Naive thymus-derived CD4-positive, alpha-beta T cell (primary cell): ENCODE results near the gene SERPINB5. TPM values are rescaled to one million over a fixed set of nuclear protein-coding genes. Genes with fewer than 3 reads are reported as not detected.
"Not testable (repeated sequence)": the region's sequence is repeated elsewhere in the genome, so short reads cannot be mapped to it uniquely, and the experiment has no call there.

Source experiments
- ATAC-seq: fragments of 150-1000 bp; cut with Tn5 transposase; 2 replicates; pipeline ENCODE4 v1.10.0; 2021; ENCODE audit warnings: mild to moderate bottlenecking, moderate library complexity
- CTCF ChIA-PET: fragments of 350-600 bp; sonication (Branson Sonifier 250); formaldehyde crosslinking; loops from one replicate; lab custom pipeline; 2021; ENCODE audit warnings: antibody characterized with exemption; lab: Charles Lee
- POLR2A ChIA-PET: fragments of 350-600 bp; sonication (Branson Sonifier 250); formaldehyde crosslinking; loops from one replicate; lab custom pipeline; 2021; ENCODE audit warnings: antibody characterized with exemption, inconsistent platforms; lab: Charles Lee
- DNase-seq, 9 donors: peaks; one replicate each; pipeline versions ENCODE4 v3.0.0 to v3.0.0-alpha.2; 2020 to 2022; ENCODE audit warnings: mixed read lengths in 1 of 9
- H3K27ac ChIP-seq: one replicate; pipeline ENCODE4 v1.7.0; 2013; ENCODE audit warnings: mild to moderate bottlenecking, low read depth, low read length, moderate library complexity
- H3K27me3 ChIP-seq, 2 donors: one replicate each; pipeline ENCODE4 v1.7.0; 2013; ENCODE audit warnings: low read length in 2 of 2, mild to moderate bottlenecking in 2 of 2, moderate library complexity in 2 of 2; ENCODE audit not compliant: control insufficient read depth in 2 of 2, insufficient read depth in 2 of 2
- H3K36me3 ChIP-seq, 3 experiments: 1 replicate in 2 of 3; 2 replicates in 1 of 3; pipeline ENCODE4 v1.7.0; 2013; ENCODE audit warnings: low read length in 3 of 3, mild to moderate bottlenecking in 3 of 3, moderate library complexity in 1 of 3; ENCODE audit not compliant: insufficient read depth in 3 of 3, control insufficient read depth in 2 of 3
- H3K4me1 ChIP-seq, 2 donors: one replicate each; pipeline ENCODE4 v1.7.0; 2013; ENCODE audit warnings: low read length in 2 of 2, mild to moderate bottlenecking in 2 of 2, moderate library complexity in 1 of 2; ENCODE audit not compliant: control insufficient read depth in 2 of 2, insufficient read depth in 2 of 2
- H3K4me3 ChIP-seq: 2 replicates; pipeline ENCODE4 v1.7.0; 2013; ENCODE audit warnings: mild to moderate bottlenecking, low read length
- H3K9me3 ChIP-seq, 3 experiments: 1 replicate in 2 of 3; 2 replicates in 1 of 3; pipeline ENCODE4 v1.7.0; 2013; ENCODE audit warnings: low read length in 3 of 3; ENCODE audit not compliant: control insufficient read depth in 2 of 3
- H3K27ac Mint-ChIP-seq, 9 donors: one replicate each; pipeline ENCODE4 v1.8.0; 2020 to 2022; ENCODE audit warnings: mixed read lengths in 9 of 9, mild to moderate bottlenecking in 8 of 9, moderate library complexity in 5 of 9, inconsistent platforms in 2 of 9
- H3K27me3 Mint-ChIP-seq, 5 donors: one replicate each; pipeline ENCODE4 v1.8.0; 2021 to 2022; ENCODE audit warnings: mixed read lengths in 5 of 5, mild to moderate bottlenecking in 1 of 5
- H3K36me3 Mint-ChIP-seq, 5 donors: one replicate each; pipeline ENCODE4 v1.8.0; 2020 to 2022; ENCODE audit warnings: mixed read lengths in 5 of 5, mild to moderate bottlenecking in 3 of 5, inconsistent platforms in 1 of 5
- H3K4me1 Mint-ChIP-seq, 7 donors: one replicate each; pipeline ENCODE4 v1.8.0; 2020 to 2022; ENCODE audit warnings: mixed read lengths in 7 of 7, mild to moderate bottlenecking in 3 of 7, inconsistent platforms in 1 of 7
- H3K4me3 Mint-ChIP-seq, 10 donors: one replicate each; pipeline ENCODE4 v1.8.0; 2020 to 2022; ENCODE audit warnings: mild to moderate bottlenecking in 10 of 10, mixed read lengths in 10 of 10, moderate library complexity in 6 of 10, inconsistent platforms in 2 of 10
- H3K9me3 Mint-ChIP-seq, 11 donors: one replicate each; pipeline ENCODE4 v1.8.0; 2020 to 2022; ENCODE audit warnings: mixed read lengths in 11 of 11, mild to moderate bottlenecking in 4 of 11, inconsistent platforms in 1 of 11, moderate library complexity in 1 of 11
- intact Hi-C, 2 donors: fragments of 100-400 bp; cut with micrococcal nuclease; formaldehyde crosslinking; loops; one replicate each; pipeline ENCODE4 v1.15.1; 2023
- polyA plus RNA-seq, 2 donors: library from polyadenylated mRNA; unstranded; fragments of 300-500 nt; fragmentation: Illumina TruSeq; gene quantifications; one replicate each; pipeline ENCODE4 v1.2.3, GENCODE V29; 2021
- total RNA-seq, 6 experiments: library from RNA in 5 of 6; stranded (reverse) in 5 of 6; gene quantifications; 1 replicate in 5 of 6; 2 replicates in 1 of 6; pipeline ENCODE4 v1.2.3 and lab custom pipeline; 2021 to 2026

The SERPINB5 gene
- total and polyA plus RNA-seq, 7 experiments from 2014 or later = not detected

GRCh38 chr18:63446266-63446665 lies 30.5 kb upstream of the SERPINB5 start:
- no peak overlapping the region for H3K4me3 ChIP-seq
- no peak for DNase-seq
- Mint-ChIP-seq H3K27me3 (peaks cover 0 to 9% (median 0%) of the 10 kb centered on the region in 5 donors), H3K27ac (no peak overlapping the region), H3K36me3 (no peaks in the 10 kb centered on the region), H3K4me3 (no peak overlapping the region), H3K4me1 (no peaks in the 10 kb centered on the region), H3K9me3 (no peaks in the 10 kb centered on the region)
- no peak overlapping the region for H3K27ac ChIP-seq
- ChIA-PET CTCF (interaction anchor here (0.5 to 0.8 kb wide), 2 partner anchors 35 to 807 kb away, joined by 3 read pairs; no protein-coding TSS in a partner anchor), POLR2A (no interaction called here)
- no peaks in the 10 kb centered on the region for H3K36me3 ChIP-seq
- H3K27me3 ChIP-seq = no peaks in the 10 kb centered on the region
- intact Hi-C loops = no loop called here
- no peaks in the 10 kb centered on the region for H3K9me3 ChIP-seq
- H3K4me1 ChIP-seq = no peaks in the 10 kb centered on the region
- ATAC-seq = no peak

GRCh38 chr18:63447066-63447465 lies 29.7 kb upstream of the SERPINB5 start:
- Histone ChIP-seq H3K27ac (no peak overlapping the region), H3K27me3 (no peaks in the 10 kb centered on the region), H3K9me3 (no peaks in the 10 kb centered on the region), H3K4me1 (no peaks in the 10 kb centered on the region), H3K36me3 (no peaks in the 10 kb centered on the region), H3K4me3 (no peak overlapping the region)
- POLR2A ChIA-PET = no interaction called here
- intact Hi-C loops = no loop called here
- ATAC-seq (no peak), DNase-seq (no peak)
- Mint-ChIP-seq H3K4me1 (no peaks in the 10 kb centered on the region), H3K27me3 (peaks cover 0 to 3% (median 0%) of the 10 kb centered on the region in 5 donors), H3K36me3 (no peaks in the 10 kb centered on the region), H3K27ac (no peak overlapping the region), H3K9me3 (no peaks in the 10 kb centered on the region), H3K4me3 (no peak overlapping the region)
- CTCF ChIA-PET = no interaction called here

GRCh38 chr18:63449426-63449825 lies 27.3 kb upstream of the SERPINB5 start:
- no peaks in the 10 kb centered on the region for H3K4me1 Mint-ChIP-seq
- ATAC-seq (no peak), DNase-seq (no peak)
- H3K27ac Mint-ChIP-seq = no peak overlapping the region
- POLR2A ChIA-PET = no interaction called here
- Histone ChIP-seq H3K4me3 (no peak overlapping the region), H3K9me3 (no peaks in the 10 kb centered on the region), H3K36me3 (no peaks in the 10 kb centered on the region), H3K27ac (no peak overlapping the region), H3K4me1 (no peaks in the 10 kb centered on the region), H3K27me3 (no peaks in the 10 kb centered on the region)
- intact Hi-C loops = no loop called here
- H3K36me3 Mint-ChIP-seq = no peaks in the 10 kb centered on the region
- no peaks in the 10 kb centered on the region for H3K9me3 Mint-ChIP-seq
- CTCF ChIA-PET = no interaction called here
- H3K27me3 Mint-ChIP-seq = no peaks in the 10 kb centered on the region
- no peak overlapping the region for H3K4me3 Mint-ChIP-seq

DNA sequence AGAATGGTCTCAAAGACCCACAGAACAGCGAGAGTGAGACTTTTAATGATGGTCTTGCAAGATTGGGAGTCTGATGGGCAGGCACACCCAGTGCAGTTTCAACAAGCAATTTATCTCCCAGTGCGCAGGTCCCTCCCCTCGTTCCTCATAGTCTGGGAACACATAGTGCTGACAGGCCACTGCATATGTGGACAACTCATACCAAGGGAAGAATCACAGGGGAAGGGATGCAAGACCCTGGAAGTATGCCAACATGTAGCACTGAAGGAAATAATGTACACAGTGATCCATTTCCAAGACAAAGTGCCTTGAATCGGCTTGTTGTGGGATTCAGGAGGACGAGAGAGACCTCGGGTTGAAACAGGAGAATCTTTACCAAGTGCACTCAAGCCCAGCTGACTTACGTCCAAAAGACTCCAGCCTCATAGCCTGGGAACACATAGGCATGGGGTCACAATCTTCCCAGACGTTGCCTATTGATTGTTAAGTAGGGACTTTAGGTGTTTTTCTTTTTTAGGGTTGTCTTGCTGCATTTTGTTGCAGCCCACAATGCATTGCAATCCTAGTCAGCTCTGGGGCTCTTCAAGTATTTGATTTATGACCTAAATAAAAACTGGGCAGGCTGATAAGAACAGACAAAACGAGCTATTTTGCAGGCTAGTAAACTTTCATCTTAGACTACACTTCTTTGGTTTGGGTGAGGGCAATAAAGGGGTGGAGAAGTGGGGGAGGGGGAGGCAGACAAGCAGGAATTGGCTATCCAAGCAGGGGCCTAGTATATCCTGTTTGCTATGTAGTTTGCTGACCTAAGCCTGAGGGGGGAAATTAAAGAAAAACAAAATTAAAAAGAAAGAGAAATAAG lies 24.7 kb upstream of the SERPINB5 start:
- DNase-seq = no peak
- Histone ChIP-seq H3K36me3 (no peaks in the 10 kb centered on the region), H3K27me3 (no peaks in the 10 kb centered on the region), H3K9me3 (no peaks in the 10 kb centered on the region), H3K4me3 (no peak overlapping the region), H3K4me1 (no peaks in the 10 kb centered on the region), H3K27ac (no peak overlapping the region)
- CTCF ChIA-PET = no interaction called here
- intact Hi-C loops = no loop called here
- Mint-ChIP-seq H3K4me1 (no peaks in the 10 kb centered on the region), H3K9me3 (no peaks in the 10 kb centered on the region), H3K4me3 (no peak overlapping the region), H3K27ac (no peak overlapping the region), H3K36me3 (no peaks in the 10 kb centered on the region), H3K27me3 (peaks cover 0 to 5% (median 0%) of the 10 kb centered on the region in 5 donors)
- POLR2A ChIA-PET = no interaction called here
- ATAC-seq = no peak

GRCh38 chr18:63452751-63453150 lies 24.0 kb upstream of the SERPINB5 start:
- H3K27ac Mint-ChIP-seq, H3K27ac ChIP-seq, intact Hi-C loops, CTCF ChIA-PET, DNase-seq, H3K9me3 ChIP-seq, H3K4me3 ChIP-seq, H3K4me3 Mint-ChIP-seq, H3K4me1 ChIP-seq, H3K36me3 ChIP-seq, H3K9me3 Mint-ChIP-seq, ATAC-seq, H3K4me1 Mint-ChIP-seq, H3K27me3 Mint-ChIP-seq, H3K27me3 ChIP-seq, H3K36me3 Mint-ChIP-seq, POLR2A ChIA-PET: not testable (repeated sequence)

DNA sequence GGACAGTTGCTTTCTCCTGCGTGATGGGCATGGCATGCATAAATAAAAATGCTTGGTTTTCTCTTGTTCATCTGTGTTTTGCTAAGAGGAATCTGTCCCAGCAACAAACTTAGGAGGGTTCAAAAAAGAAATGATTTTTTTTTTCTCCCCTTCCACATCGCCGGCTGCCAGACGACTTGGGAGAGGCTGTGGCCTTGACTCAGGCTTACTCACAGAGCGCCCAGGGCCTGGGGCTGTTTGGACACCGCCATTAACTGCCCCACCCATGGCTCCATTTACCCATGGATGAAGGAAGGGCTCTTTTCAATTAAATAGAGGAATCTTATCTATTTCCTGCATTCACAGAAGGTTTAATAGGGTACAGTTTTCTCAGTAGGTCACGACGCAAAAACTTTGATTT lies 22.3 kb upstream of the SERPINB5 start:
- ChIA-PET CTCF (interaction anchor here (0.8 kb wide), 1 partner anchor 15 kb away, joined by 4 read pairs; no protein-coding TSS in a partner anchor), POLR2A (interaction anchor here (0.7 kb wide), 1 partner anchor 43 kb away, joined by 3 read pairs; no protein-coding TSS in a partner anchor)
- Mint-ChIP-seq H3K27me3 (peaks cover 0 to 13% (median 0%) of the 10 kb centered on the region in 5 donors), H3K9me3 (no peaks in the 10 kb centered on the region), H3K27ac (no peak overlapping the region), H3K36me3 (no peaks in the 10 kb centered on the region), H3K4me3 (no peak overlapping the region), H3K4me1 (no peaks in the 10 kb centered on the region)
- H3K9me3 ChIP-seq = no peaks in the 10 kb centered on the region
- no peak overlapping the region for H3K27ac ChIP-seq
- no peak overlapping the region for H3K4me3 ChIP-seq
- intact Hi-C loops = no loop called here
- no peaks in the 10 kb centered on the region for H3K27me3 ChIP-seq
- H3K4me1 ChIP-seq = no peaks in the 10 kb centered on the region
- no peak for DNase-seq
- no peak for ATAC-seq
- H3K36me3 ChIP-seq = no peaks in the 10 kb centered on the region

DNA sequence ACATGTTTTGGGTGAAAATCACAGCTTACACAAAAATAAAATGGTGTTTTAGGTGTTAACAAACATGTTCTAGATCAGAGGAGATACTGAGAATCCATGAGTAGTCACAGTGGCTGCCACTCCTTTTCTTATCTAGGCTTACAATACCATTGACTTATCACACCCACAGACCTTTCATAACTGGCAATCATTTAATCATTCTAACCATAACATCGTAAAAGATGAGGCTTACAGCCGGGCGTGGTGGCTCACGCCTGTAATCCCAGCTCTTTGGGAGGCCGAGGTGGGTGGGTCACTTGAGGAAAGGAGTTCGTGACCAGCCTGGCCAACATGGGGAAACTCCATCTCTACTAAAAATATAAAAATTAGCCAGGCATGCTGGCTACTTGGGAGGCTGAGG lies 18.8 kb upstream of the SERPINB5 start:
- no peak overlapping the region for H3K4me3 ChIP-seq
- H3K27ac ChIP-seq = no peak overlapping the region
- no peaks in the 10 kb centered on the region for H3K9me3 Mint-ChIP-seq
- H3K27me3 ChIP-seq = no peaks in the 10 kb centered on the region
- H3K4me3 Mint-ChIP-seq = no peak overlapping the region
- no peaks in the 10 kb centered on the region for H3K36me3 ChIP-seq
- H3K9me3 ChIP-seq = no peaks in the 10 kb centered on the region
- peaks cover 0 to 36% (median 6%) of the 10 kb centered on the region in 5 donors for H3K27me3 Mint-ChIP-seq
- ChIA-PET CTCF (no interaction called here), POLR2A (no interaction called here)
- H3K27ac Mint-ChIP-seq = no peak overlapping the region
- ATAC-seq (no peak), DNase-seq (no peak)
- intact Hi-C loops = no loop called here
- H3K4me1 Mint-ChIP-seq = no peaks in the 10 kb centered on the region
- no peaks in the 10 kb centered on the region for H3K4me1 ChIP-seq
- H3K36me3 Mint-ChIP-seq = no peaks in the 10 kb centered on the region
